ENCODE results near the gene AKAP6.
A peak's percentile ranks its signal among the peaks of the same experiment; 100 is the strongest.

Gene AKAP6

GRCh38 chr14:32710731-32711680 lies 381.9 kb downstream of the AKAP6 start:
- DNase-seq (ENCODE audit: low read depth) = no peak

- no peak for DNase-seq (ENCODE audit: low read depth)
Measured at GRCh38 chr14:32713856-32714255, 384.8 kb downstream of the AKAP6 start.

- no peak for DNase-seq (ENCODE audit: low read depth)
Measured at GRCh38 chr14:32719601-32720000, 390.5 kb downstream of the AKAP6 start.

GRCh38 chr14:32720927-32721326 lies 391.8 kb downstream of the AKAP6 start:
- no peak for DNase-seq (ENCODE audit: low read depth)

GRCh38 chr14:32722631-32723183 lies 393.6 kb downstream of the AKAP6 start:
- no peak for DNase-seq (ENCODE audit: low read depth)

GRCh38 chr14:32724867-32725471 lies 395.9 kb downstream of the AKAP6 start:
- DNase-seq (ENCODE audit: low read depth) = peak; percentile 37

- no peak for DNase-seq (ENCODE audit: low read depth)
Measured at GRCh38 chr14:32726516-32726915, 397.4 kb downstream of the AKAP6 start.

- no peak for DNase-seq (ENCODE audit: low read depth)
Measured at GRCh38 chr14:32727832-32728231, 398.7 kb downstream of the AKAP6 start.

GRCh38 chr14:32728526-32728925 lies 399.4 kb downstream of the AKAP6 start:
- DNase-seq (ENCODE audit: low read depth) = no peak

GRCh38 chr14:32728976-32729375 lies 399.9 kb downstream of the AKAP6 start:
- DNase-seq (ENCODE audit: low read depth) = no peak

GRCh38 chr14:32731249-32731648 lies 402.2 kb downstream of the AKAP6 start:
- DNase-seq (ENCODE audit: low read depth) = no peak

GRCh38 chr14:32733015-32733414 lies 403.9 kb downstream of the AKAP6 start:
- DNase-seq (ENCODE audit: low read depth) = no peak

GRCh38 chr14:32734261-32734660 lies 405.2 kb downstream of the AKAP6 start:
- no peak for DNase-seq (ENCODE audit: low read depth)

- DNase-seq (ENCODE audit: low read depth) = no peak
Measured at GRCh38 chr14:32737621-32738020, 408.5 kb downstream of the AKAP6 start.

GRCh38 chr14:32738206-32738871 lies 409.2 kb downstream of the AKAP6 start:
- no peak for DNase-seq (ENCODE audit: low read depth)

GRCh38 chr14:32744811-32745445 lies 415.8 kb downstream of the AKAP6 start:
- DNase-seq (ENCODE audit: low read depth) = no peak

- DNase-seq (ENCODE audit: low read depth) = no peak
Measured at GRCh38 chr14:32754209-32754608, 425.1 kb downstream of the AKAP6 start.

- DNase-seq (ENCODE audit: low read depth) = no peak
Measured at GRCh38 chr14:32756173-32756572, 427.1 kb downstream of the AKAP6 start.

- DNase-seq (ENCODE audit: low read depth) = no peak
Measured at GRCh38 chr14:32756775-32757174, 427.7 kb downstream of the AKAP6 start.

GRCh38 chr14:32757568-32757967 lies 428.5 kb downstream of the AKAP6 start:
- no peak for DNase-seq (ENCODE audit: low read depth)

- peak; percentile 9 for DNase-seq (ENCODE audit: low read depth)
Measured at GRCh38 chr14:32761381-32761968, 432.4 kb downstream of the AKAP6 start.

- DNase-seq (ENCODE audit: low read depth) = no peak
Measured at GRCh38 chr14:32762886-32763285, 433.8 kb downstream of the AKAP6 start.

Data from HS-5 (cell line).